Activated naive CD4-positive, alpha-beta T cell (primary cell): Measurements from ENCODE around the gene GRIK2.

ENCODE experiments used
- DNase-seq, 4 experiments: peaks; one replicate each; lab custom pipeline; 2025; lab: John Stamatoyannopoulos, UW

The GRIK2 gene

GRCh38 chr6:101907356-101908217, 514.1 kb downstream of the GRIK2 start:
- DNase-seq, result no peak

GRCh38 chr6:101909366-101909765, 515.9 kb downstream of the GRIK2 start:
- DNase-seq, result no peak

- no peak for DNase-seq
Measured at GRCh38 chr6:101912311-101912710, 518.8 kb downstream of the GRIK2 start.

GRCh38 chr6:101918471-101918870, 525.0 kb downstream of the GRIK2 start:
- no peak for DNase-seq

- no peak for DNase-seq
Measured at GRCh38 chr6:101921829-101922450, 528.4 kb downstream of the GRIK2 start.

- no peak for DNase-seq
Measured at GRCh38 chr6:101926149-101926925, 532.8 kb downstream of the GRIK2 start.

DNA sequence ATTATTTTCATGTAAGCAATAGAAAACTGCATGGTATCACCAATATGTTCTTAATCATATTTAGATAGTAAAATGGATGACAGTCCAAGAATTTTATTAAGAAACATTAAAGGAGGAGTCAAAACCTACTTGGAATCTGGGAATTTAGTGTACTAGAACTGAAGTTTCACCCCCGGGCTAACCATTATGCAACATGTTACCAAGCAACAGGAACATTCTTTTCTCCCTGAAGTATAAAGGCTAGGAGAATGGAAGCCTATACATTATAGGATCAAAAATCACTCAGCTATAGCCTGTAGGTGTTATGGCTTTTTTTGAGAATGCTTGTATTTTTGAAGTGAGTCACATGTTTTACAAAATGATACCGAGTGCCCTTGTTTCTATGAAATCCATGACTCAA, 538.3 kb downstream of the GRIK2 start:
- DNase-seq, result no peak

DNA sequence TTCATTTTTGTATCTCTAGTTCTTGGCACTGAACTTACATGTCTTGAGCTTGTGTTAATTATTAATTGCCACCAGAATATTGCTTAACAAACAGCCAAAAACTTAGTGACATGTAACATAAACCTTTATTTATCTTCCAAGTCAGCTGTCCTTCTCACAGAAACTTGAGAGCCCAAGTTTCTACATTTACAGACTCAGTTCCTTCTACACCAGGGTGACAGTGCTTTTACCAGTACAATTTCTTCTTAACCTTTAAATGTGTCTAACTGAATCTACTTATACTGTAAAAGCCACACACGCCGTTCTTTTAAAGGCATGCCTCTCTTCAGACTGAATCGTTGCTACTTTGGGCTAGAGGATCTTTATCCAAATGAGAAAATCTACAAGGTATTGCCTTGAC, 539.2 kb downstream of the GRIK2 start:
- no peak for DNase-seq

- no peak for DNase-seq
Measured at GRCh38 chr6:101935732-101936131, 542.2 kb downstream of the GRIK2 start.

DNA sequence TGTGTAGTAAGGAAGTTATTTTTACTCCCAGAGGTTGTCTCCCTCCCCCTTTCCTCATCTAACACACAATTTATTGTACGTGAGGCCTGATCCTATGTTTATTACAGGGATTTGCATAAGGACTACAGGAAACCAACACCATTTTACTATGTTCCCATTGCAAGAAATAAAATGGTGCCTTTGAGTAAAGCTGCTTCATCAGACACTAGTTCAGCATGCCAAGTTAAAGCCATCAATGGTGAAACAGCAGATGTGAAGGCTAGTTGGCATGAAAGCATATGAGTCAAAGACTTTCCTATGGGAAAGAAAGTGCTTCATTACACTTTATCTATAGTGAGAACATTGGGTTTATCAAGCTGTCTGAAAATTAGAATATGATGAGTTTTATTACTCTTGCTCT, 543.0 kb downstream of the GRIK2 start:
- DNase-seq, result no peak

- DNase-seq, result no peak
Measured at GRCh38 chr6:101937108-101937507, 543.6 kb downstream of the GRIK2 start.

GRCh38 chr6:101940391-101940790, 546.9 kb downstream of the GRIK2 start:
- no peak for DNase-seq

- no peak for DNase-seq
Measured at GRCh38 chr6:101956961-101957360, 563.5 kb downstream of the GRIK2 start.

DNA sequence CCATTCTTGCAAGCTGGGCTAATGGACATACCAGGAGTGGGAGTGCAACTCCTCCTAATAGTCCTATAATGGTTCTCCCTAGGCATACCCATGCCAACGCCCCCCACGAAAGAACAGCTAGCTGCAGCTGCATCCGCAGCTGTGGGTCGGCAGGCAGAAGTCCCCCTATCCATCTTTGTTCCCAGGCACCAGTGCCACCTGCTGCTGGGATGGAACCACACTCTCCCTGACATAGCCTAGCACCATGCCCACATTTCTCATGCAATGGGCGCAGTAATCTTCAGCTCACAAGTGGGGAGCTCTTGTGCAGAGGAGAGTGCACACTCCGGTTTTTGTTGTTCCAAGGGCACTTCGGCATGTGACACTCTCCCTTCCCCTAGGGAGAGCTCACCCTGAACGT, 567.8 kb downstream of the GRIK2 start:
- DNase-seq, result no peak

- DNase-seq, result no peak
Measured at GRCh38 chr6:101980924-101981323, 587.4 kb downstream of the GRIK2 start.

- DNase-seq, result no peak
Measured at GRCh38 chr6:101986476-101986875, 593.0 kb downstream of the GRIK2 start.

DNA sequence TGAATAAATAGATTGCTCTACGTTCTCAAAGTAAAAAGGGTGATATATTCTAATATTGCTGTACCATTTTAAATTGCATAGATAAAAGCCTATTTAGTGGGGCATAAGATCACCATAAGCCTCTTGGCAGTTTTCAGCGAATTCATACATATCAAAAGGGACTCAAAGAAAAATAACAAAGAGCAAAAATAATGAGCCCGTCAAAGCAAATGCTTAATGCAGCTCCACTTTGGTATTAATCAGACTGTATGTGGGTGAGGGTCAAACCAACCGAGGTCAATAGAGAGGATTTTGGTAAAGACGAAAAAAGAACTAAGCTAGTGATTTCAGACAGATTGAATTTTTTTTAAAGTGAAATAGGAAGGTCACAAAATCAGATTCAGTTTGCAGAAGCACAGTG, 598.8 kb downstream of the GRIK2 start:
- no peak for DNase-seq

DNA sequence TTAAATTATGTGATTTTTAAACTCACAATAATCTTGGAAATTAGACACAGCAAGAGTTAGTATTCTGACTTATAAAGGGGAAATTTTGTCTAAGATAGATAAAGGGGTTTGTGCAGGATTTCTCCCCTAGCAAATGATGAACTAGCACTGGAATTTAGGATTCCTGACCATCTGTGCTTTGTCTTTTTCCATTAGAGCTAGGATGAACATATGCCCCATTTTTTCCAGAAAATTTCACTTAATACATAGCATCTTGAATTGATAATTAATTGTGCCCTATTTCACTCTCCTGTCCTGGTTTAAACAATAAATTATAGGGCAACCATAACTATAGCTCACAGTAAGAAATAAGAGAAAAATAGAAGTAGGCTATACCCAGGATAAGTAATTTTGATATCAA, 601.0 kb downstream of the GRIK2 start:
- no peak for DNase-seq

DNA sequence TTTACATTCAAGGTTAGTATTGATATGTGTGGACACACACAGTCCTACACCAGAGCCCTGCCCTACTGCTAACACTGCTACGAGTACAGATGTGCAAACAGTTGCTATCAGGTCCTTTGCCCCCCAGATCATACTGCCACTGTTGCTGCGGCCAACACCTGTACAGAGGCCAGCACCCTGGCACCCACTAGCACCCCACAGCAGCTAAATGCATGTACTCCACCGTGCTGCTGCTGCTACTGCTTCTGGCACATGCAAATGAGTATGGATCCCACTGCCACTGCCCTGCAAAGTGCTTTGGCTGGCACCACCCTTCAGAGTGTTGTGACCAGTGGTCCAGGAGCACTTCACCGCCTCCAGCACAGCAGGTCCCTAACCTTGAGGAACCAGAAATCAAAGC, 621.9 kb downstream of the GRIK2 start:
- no peak for DNase-seq

- no peak for DNase-seq
Measured at GRCh38 chr6:102022281-102022680, 628.8 kb downstream of the GRIK2 start.

DNA sequence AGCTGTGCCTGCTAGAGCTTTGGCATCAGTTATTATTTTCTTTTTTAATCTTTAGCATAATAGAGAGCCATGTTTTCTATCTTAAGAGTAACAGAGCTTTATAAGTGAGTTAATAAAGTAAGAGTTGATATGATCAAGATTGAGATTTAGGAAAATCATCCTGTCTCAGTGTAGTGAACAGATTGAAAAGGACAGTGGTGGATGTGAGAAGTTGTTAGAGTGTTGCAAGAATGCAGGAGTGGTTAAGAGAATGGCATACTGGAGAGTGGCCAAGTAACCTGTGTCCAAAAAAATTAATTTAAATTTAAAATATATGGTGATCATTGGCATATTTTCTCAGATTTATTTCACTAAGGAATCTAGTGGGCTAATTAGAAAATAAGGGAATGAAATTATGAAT, 629.3 kb downstream of the GRIK2 start:
- no peak for DNase-seq

DNA sequence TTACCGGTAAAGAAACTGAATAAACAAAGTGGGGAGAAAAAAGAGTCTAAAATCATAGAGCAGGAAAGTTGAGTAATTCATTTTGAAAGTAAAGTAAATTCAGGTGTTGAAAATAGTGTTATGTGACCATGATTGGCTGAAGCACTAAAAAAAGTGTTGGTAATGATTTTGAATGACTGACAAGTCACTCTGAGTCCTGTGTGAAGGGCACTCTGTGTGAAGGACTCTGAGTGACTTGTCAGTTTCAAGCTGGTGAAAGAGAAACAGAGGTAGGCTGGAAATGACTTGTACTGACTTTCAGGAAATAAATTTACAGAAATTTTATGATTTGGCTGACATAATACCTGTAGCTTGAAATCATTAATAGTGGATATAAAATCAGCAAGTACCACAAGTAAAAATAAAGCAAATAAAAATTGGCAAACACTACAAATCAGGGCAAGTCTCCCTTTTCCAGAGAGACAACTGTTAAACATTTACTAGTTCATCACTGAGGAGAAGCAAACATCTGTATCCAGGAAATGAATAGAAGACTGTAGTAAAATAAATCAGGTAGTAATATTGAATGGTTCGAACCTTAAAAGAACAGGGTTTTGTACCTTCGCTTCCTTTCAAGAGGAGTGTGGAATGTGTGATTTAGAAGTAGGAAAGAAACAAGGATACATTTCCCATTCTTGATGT, 630.6 kb downstream of the GRIK2 start:
- no peak for DNase-seq
